HEK293 (cell line): Measurements from ENCODE around the gene HGD.

Source experiments
- CTCF ChIA-PET: fragments of 350-600 bp; formaldehyde crosslinking; extraction: SDS; loops from one replicate; lab custom pipeline; 2021; ENCODE audit warnings: antibody characterized with exemption; lab: Yijun Ruan, JAX
- POLR2A ChIA-PET: fragments of 300-600 bp; formaldehyde crosslinking; extraction: SDS; loops from one replicate; lab custom pipeline; 2020; ENCODE audit warnings: antibody characterized with exemption, inconsistent platforms; lab: Yijun Ruan, JAX
- H3K27ac ChIP-seq: fragments of 200-500 bp; sonication (Bioruptor generic); 2 replicates; pipeline ENCODE4 v1.5.1; 2014; ENCODE audit warnings: low read depth, low read length, control low read depth, inconsistent platforms; ENCODE audit errors: extremely low read depth
- H3K36me3 ChIP-seq, 2 experiments: fragments of 200-500 bp in 1 of 2; sonication (Bioruptor generic) in 1 of 2; 1 replicate in 1 of 2; 2 replicates in 1 of 2; pipeline ENCODE4 v1.5.1; 2014 to 2017; ENCODE audit warnings: inconsistent platforms in 2 of 2, low read length in 2 of 2; ENCODE audit not compliant: control insufficient read depth in 2 of 2, insufficient read depth in 1 of 2
- H3K4me1 ChIP-seq: fragments of 200-500 bp; sonication (Bioruptor generic); 2 replicates; pipeline ENCODE4 v1.5.1; 2014; ENCODE audit warnings: mild to moderate bottlenecking, low read length, inconsistent platforms; ENCODE audit not compliant: control insufficient read depth, insufficient read depth
- H3K4me3 ChIP-seq: 2 replicates; pipeline ENCODE4 v1.5.1; 2011; ENCODE audit warnings: low read depth, mild to moderate bottlenecking, control low read depth, low read length, moderate library complexity
- H3K9me3 ChIP-seq: fragments of 200-500 bp; sonication (Bioruptor generic); 2 replicates; pipeline ENCODE4 v1.5.1; 2014; ENCODE audit warnings: low read depth, low read length, inconsistent platforms; ENCODE audit not compliant: control insufficient read depth, insufficient read depth
- INSM2 ChIP-seq: fragments of 450-650 bp; formaldehyde crosslinking; IDR thresholded peaks from 2 replicates; pipeline ENCODE4 v1.5.1; 2016; ENCODE audit warnings: missing biosample characterization, missing genetic modification characterization
- PRDM10 ChIP-seq: fragments of 450-650 bp; formaldehyde crosslinking; IDR thresholded peaks from 2 replicates; pipeline ENCODE4 v1.5.1; 2016; ENCODE audit warnings: missing biosample characterization, missing genetic modification characterization
- TCF7L2 ChIP-seq: IDR thresholded peaks from 2 replicates; pipeline ENCODE4 v1.6.1; 2011; ENCODE audit warnings: low read depth, mild to moderate bottlenecking, inconsistent platforms, low read length, moderate library complexity, borderline replicate concordance
- ZFP37 ChIP-seq: fragments of 450-650 bp; formaldehyde crosslinking; IDR thresholded peaks from 2 replicates; pipeline ENCODE4 v1.5.1; 2016; ENCODE audit warnings: missing biosample characterization, missing genetic modification characterization
- ZNF138 ChIP-seq: fragments of 450-650 bp; formaldehyde crosslinking; IDR thresholded peaks from 2 replicates; pipeline ENCODE4 v1.5.1; 2016; ENCODE audit warnings: missing biosample characterization, missing genetic modification characterization, borderline replicate concordance
- ZNF274 ChIP-seq, 2 experiments: fragments of 200-500 bp in 1 of 2; fragments of 450-650 bp in 1 of 2; sonication (Bioruptor generic) in 1 of 2; formaldehyde crosslinking in 1 of 2; IDR thresholded peaks; 2 replicates each; pipeline versions ENCODE4 v1.5.1 to v1.6.1; 2014 to 2016; ENCODE audit warnings: borderline replicate concordance in 1 of 2, inconsistent platforms in 1 of 2, low read length in 1 of 2, missing biosample characterization in 1 of 2, missing genetic modification characterization in 1 of 2
- ZNF280D ChIP-seq: fragments of 450-650 bp; formaldehyde crosslinking; IDR thresholded peaks from 2 replicates; pipeline ENCODE4 v1.5.1; 2016; ENCODE audit warnings: missing biosample characterization, missing genetic modification characterization
- ZNF335 ChIP-seq: fragments of 450-650 bp; formaldehyde crosslinking; conservative IDR thresholded peaks from 2 replicates; pipeline ENCODE4 v1.5.1; 2016; ENCODE audit warnings: missing biosample characterization, missing genetic modification characterization
- ZNF449 ChIP-seq: fragments of 450-650 bp; formaldehyde crosslinking; IDR thresholded peaks from 2 replicates; pipeline ENCODE4 v1.5.1; 2017; ENCODE audit warnings: missing biosample characterization, mild to moderate bottlenecking, missing genetic modification characterization, moderate library complexity
- ZNF639 ChIP-seq: fragments of 450-650 bp; formaldehyde crosslinking; IDR thresholded peaks from 2 replicates; pipeline ENCODE4 v1.5.1; 2016; ENCODE audit warnings: missing biosample characterization, missing genetic modification characterization
- ZNF645 ChIP-seq: fragments of 450-650 bp; formaldehyde crosslinking; IDR thresholded peaks from 2 replicates; pipeline ENCODE4; 2016; ENCODE audit warnings: missing biosample characterization, missing genetic modification characterization
- ZNF692 ChIP-seq: fragments of 450-650 bp; formaldehyde crosslinking; IDR thresholded peaks from 2 replicates; pipeline ENCODE4 v1.5.1; 2016; ENCODE audit warnings: missing biosample characterization, missing genetic modification characterization
- ZNF76 ChIP-seq: fragments of 450-650 bp; formaldehyde crosslinking; IDR thresholded peaks from 2 replicates; pipeline ENCODE4; 2016; ENCODE audit warnings: low read depth, missing biosample characterization, missing genetic modification characterization, borderline replicate concordance
- ZNF777 ChIP-seq: fragments of 450-650 bp; formaldehyde crosslinking; IDR thresholded peaks from 2 replicates; pipeline ENCODE4 v1.5.1; 2017; ENCODE audit warnings: missing biosample characterization, missing genetic modification characterization, borderline replicate concordance
- ZNF830 ChIP-seq: fragments of 450-650 bp; IDR thresholded peaks from 2 replicates; pipeline ENCODE4 v1.5.0; 2018; ENCODE audit warnings: missing biosample characterization, missing genetic modification characterization, low read depth, mild to moderate bottlenecking, moderate library complexity
- ZNF837 ChIP-seq: fragments of 450-650 bp; formaldehyde crosslinking; IDR thresholded peaks from 2 replicates; pipeline ENCODE4 v1.5.1; 2016; ENCODE audit warnings: missing biosample characterization, missing genetic modification characterization
- ZSCAN23 ChIP-seq: fragments of 450-650 bp; formaldehyde crosslinking; IDR thresholded peaks from 2 replicates; pipeline ENCODE4 v1.5.1; 2016; ENCODE audit warnings: missing biosample characterization, missing genetic modification characterization

HGD gene

GRCh38 chr3:120625159-120625586 lies 56.9 kb downstream of the HGD start (continued):
- TF ChIP-seq ZNF76 (tag by site-specific recombination), result no peak

GRCh38 chr3:120623727-120624093 lies 58.3 kb downstream of the HGD start:
- Histone ChIP-seq H3K27ac (no peak overlapping the region), H3K4me3 (no peak overlapping the region), H3K4me1 (no peaks in the 10 kb centered on the region), H3K36me3 (no peaks in the 10 kb centered on the region), H3K9me3 (no peaks in the 10 kb centered on the region)
- POLR2A ChIA-PET, result no interaction called here
- CTCF ChIA-PET, result no interaction called here
- TF ChIP-seq ZNF830, result no peak
- TF ChIP-seq ZNF280D (tag by site-specific recombination), result no peak
- TF ChIP-seq ZFP37, result no peak
- no peak for TF ChIP-seq ZNF639 (tag by site-specific recombination)
- no peak for TF ChIP-seq ZNF777
- no peak for TF ChIP-seq ZNF138 (tag by site-specific recombination)
- TF ChIP-seq ZNF449, result no peak
- TF ChIP-seq ZNF335 (tag by site-specific recombination), result no peak
- TF ChIP-seq TCF7L2, result no peak
- no peak for TF ChIP-seq ZNF837 (tag by site-specific recombination)
- no peak for TF ChIP-seq ZNF692 (tag by site-specific recombination)
- no peak for TF ChIP-seq ZNF274 (IDR thresholded peaks at IDR 0.05; ENCODE audit: low read length)
- no peak for TF ChIP-seq ZNF274 (tag by site-specific recombination; IDR thresholded peaks at IDR 0.05; ENCODE audit: borderline replicate concordance)
- no peak for TF ChIP-seq ZSCAN23

- Histone ChIP-seq H3K4me3 (no peak overlapping the region), H3K4me1 (no peaks in the 10 kb centered on the region), H3K9me3 (no peaks in the 10 kb centered on the region), H3K36me3 (no peaks in the 10 kb centered on the region), H3K27ac (no peak overlapping the region)
- ChIA-PET CTCF (interaction anchor here (0.6 kb wide), 1 partner anchor 40 kb away, joined by 3 read pairs; no protein-coding TSS in a partner anchor), POLR2A (no interaction called here)
- TF ChIP-seq INSM2 (tag by site-specific recombination), result 0 out of 2 replicates have a peak, but pooled peaks have one; percentile 21
- no peak for TF ChIP-seq ZNF645 (tag by site-specific recombination)
- peak; percentile 16; the same call in 1 of the 2 replicates for TF ChIP-seq PRDM10 (tag by site-specific recombination)
Measured at GRCh38 chr3:120622870-120623726, 58.9 kb downstream of the HGD start.
